ENCODE results near the gene RBPMS2. TPM values are rescaled to one million over a fixed set of nuclear protein-coding genes. Genes with fewer than 3 reads are reported as not detected.

RBPMS2 gene
- total and polyA plus RNA-seq, 2 of the 4 experiments (the other 2 are of a cell fraction), result 2.8 TPM; not detected in 1

- H2AK9ac ChIP-seq (replicated peaks; ENCODE audit: low read depth, low read length, poor library complexity), result peak overlapping the region; percentile 95
- H3K79me1 ChIP-seq (ENCODE audit: low read depth in 1 of 2, low read length in 2 of 2), result peaks cover 14 to 50% of the 10 kb centered on the region in 2 experiments; a peak in 3 of 4 replicates
- H4K20me1 ChIP-seq (ENCODE audit: insufficient read depth, low read length), result peaks cover 40% of the 10 kb centered on the region
- H4K8ac ChIP-seq (ENCODE audit: low read depth in 2 of 2, low read length in 2 of 2), result peak overlapping the region; percentile 92 to 97
- peak overlapping the region; percentile 91 for H3K4me2 ChIP-seq (ENCODE audit: low read depth, low read length)
- peak overlapping the region; percentile 84 for H2BK5ac ChIP-seq (ENCODE audit: low read depth, low read length, poor library complexity, severe bottlenecking)
- ATAC-seq (ENCODE audit: low read depth), result peak; percentile 0; the same call in 1 of the 2 replicates
- H3K4me3 ChIP-seq (ENCODE audit: insufficient read depth, low read depth, low read length), result peak overlapping the region; percentile 59
- CTCF ChIA-PET, result no interaction called here
- peak overlapping the region; percentile 80 for H3K23ac ChIP-seq (ENCODE audit: low read depth, low read length)
- H3K14ac ChIP-seq (replicated peaks; ENCODE audit: low read depth, low read length), result peak overlapping the region; percentile 94
- BruUV-seq (replicated peaks), result no TSS peak
- H2BK120ac ChIP-seq (ENCODE audit: low read depth, low read length), result peak overlapping the region; percentile 7
- H3K36me3 ChIP-seq (ENCODE audit: control insufficient read depth, insufficient read depth, low read length), result peaks cover 3% of the 10 kb centered on the region; the same call in 1 of the 2 replicates
- H2AK5ac ChIP-seq (ENCODE audit: low read depth, low read length), result peak overlapping the region; percentile 97
- POLR2A ChIA-PET (ENCODE audit: unreplicated experiment), result no interaction called here
- peak overlapping the region; percentile 89 for H3K9ac ChIP-seq (ENCODE audit: low read depth, low read length)
- H2AFZ ChIP-seq (replicated peaks; ENCODE audit: low read length, poor library complexity), result peak overlapping the region; percentile 94
- peak overlapping the region; percentile 98 for H4K5ac ChIP-seq (ENCODE audit: low read depth, low read length)
- peak overlapping the region; percentile 93 for H3K4ac ChIP-seq (ENCODE audit: low read depth, low read length)
- peak overlapping the region; percentile 28 for H3K56ac ChIP-seq (ENCODE audit: extremely low read depth, insufficient read depth, low read length)
- peak overlapping the region; percentile 32; the same call in 2 of the 3 replicates for H2BK15ac ChIP-seq (ENCODE audit: low read depth, low read length)
- H3K27me3 ChIP-seq (ENCODE audit: control insufficient read depth, insufficient read depth, low read length), result no peaks in the 10 kb centered on the region
- no peak for DNase-seq
- TF ChIP-seq MAFK (IDR thresholded peaks at IDR 0.05; ENCODE audit: low read depth, low read length) (no peak), FOS (IDR thresholded peaks at IDR 0.05; ENCODE audit: low read depth, low read length) (no peak), NFE2L2 (IDR thresholded peaks at IDR 0.05; ENCODE audit: low read depth, low read length) (no peak), MXI1 (IDR thresholded peaks at IDR 0.05; ENCODE audit: borderline replicate concordance, low read depth, low read length) (no peak), CEBPB (IDR thresholded peaks at IDR 0.05; ENCODE audit: low read depth, low read length) (no peak)
- dilution Hi-C loops (cut with HindIII; ENCODE audit: low sequenced_read_pairs, unreplicated experiment), result no loop called here
- peak overlapping the region; percentile 80 for H3K27ac ChIP-seq (ENCODE audit: insufficient read depth, low read length)
- intact Hi-C loops (cut with micrococcal nuclease), result no loop called here
- peaks cover 25% of the 10 kb centered on the region for H3K4me1 ChIP-seq (ENCODE audit: control insufficient read depth, insufficient read depth, low read length)
- peak overlapping the region; percentile 87 for H3K18ac ChIP-seq (ENCODE audit: low read depth, low read length)
- no peak overlapping the region for H2BK20ac ChIP-seq (ENCODE audit: low read depth, low read length)
- peaks cover 29% of the 10 kb centered on the region for H3K9me1 ChIP-seq (ENCODE audit: insufficient read depth, low read length)
- WGBS, 2 experiments (ENCODE audit: extremely low coverage in 2 of 2, insufficient read length in 1 of 2), result 38% methylated on average over 7 of the region's 7 CpGs; no CpG with 5 or more reads in 1 of the 2 experiments
- no peaks in the 10 kb centered on the region for H3K9me3 ChIP-seq (ENCODE audit: control insufficient read depth, insufficient read depth, low read length)
- in situ Hi-C loops (cut with MboI; ENCODE audit: low sequenced_read_pairs), result no loop called here
- H4K91ac ChIP-seq (ENCODE audit: insufficient read depth, low read depth, low read length), result peak overlapping the region; percentile 94
Observed at GRCh38 chr15:64703632-64703959, 71.8 kb downstream of the RBPMS2 start.

Data from IMR-90 (cell line).